ENCODE data around the gene VEGFA. TPM values are rescaled to one million over a fixed set of nuclear protein-coding genes. Genes with fewer than 3 reads are reported as not detected.

Gene VEGFA
- total and polyA plus RNA-seq, 2 of the 8 experiments (the other 6 are each of a cell fraction or from before 2014, with no cell fraction given), result 42.2 to 58.5 TPM

GRCh38 chr6:43800298-43800623 lies 30.2 kb downstream of the VEGFA start (continued):
- TF ChIP-seq CHD7 (IDR thresholded peaks at IDR 0.05; ENCODE audit: insufficient replicate concordance, low read length) (no peak), FOSL1 (IDR thresholded peaks at IDR 0.05; ENCODE audit: insufficient read depth, low read depth, low read length) (no peak), HDAC2 (IDR thresholded peaks at IDR 0.05; ENCODE audit: borderline replicate concordance in 1 of 2, low read depth in 2 of 2, low read length in 2 of 2) (no peak), CTBP2 (IDR thresholded peaks at IDR 0.05; ENCODE audit: borderline replicate concordance, insufficient read depth, insufficient read length, low read length) (no peak), KDM5A (IDR thresholded peaks at IDR 0.05; ENCODE audit: low read length) (no peak), CREB1 (IDR thresholded peaks at IDR 0.05) (no peak), ATF3 (IDR thresholded peaks at IDR 0.05; ENCODE audit: insufficient read depth, low read depth, low read length) (no peak), RXRA (IDR thresholded peaks at IDR 0.05; ENCODE audit: insufficient read depth, low read depth, low read length) (no peak), BACH1 (IDR thresholded peaks at IDR 0.05; ENCODE audit: low read length) (no peak), RBBP5 (IDR thresholded peaks at IDR 0.05; ENCODE audit: borderline replicate concordance, low read depth, low read length) (no peak), CHD2 (IDR thresholded peaks at IDR 0.05; ENCODE audit: low read length) (no peak), HDAC6 (IDR thresholded peaks at IDR 0.05; ENCODE audit: low read depth, low read length) (no peak)
